Mesendoderm (in vitro differentiated cells): ENCODE measurements around the gene CMTM8.

Experiments
- DNase-seq: peaks from one replicate; pipeline ENCODE4 v3.0.0; 2013
- H2AK5ac ChIP-seq: 2 replicates; pipeline ENCODE4 v1.6.1; 2013; ENCODE audit warnings: low read length, inconsistent platforms
- H2BK120ac ChIP-seq: 2 replicates; pipeline ENCODE4 v1.6.1; 2013; ENCODE audit warnings: low read depth, mild to moderate bottlenecking, low read length, moderate library complexity, mixed read lengths
- H2BK15ac ChIP-seq: replicated peaks from 2 replicates; pipeline ENCODE4 v1.6.1; 2013; ENCODE audit warnings: low read depth, mild to moderate bottlenecking, moderate library complexity
- H2BK5ac ChIP-seq: 2 replicates; pipeline ENCODE4 v1.6.1; 2013; ENCODE audit warnings: low read length, inconsistent platforms
- H3K18ac ChIP-seq: 2 replicates; pipeline ENCODE4 v1.6.1; 2013; ENCODE audit warnings: mild to moderate bottlenecking, low read length, mixed read lengths
- H3K23ac ChIP-seq: one replicate; pipeline ENCODE4 v1.6.1; 2013; ENCODE audit warnings: low read length
- H3K27ac ChIP-seq: 2 replicates; pipeline ENCODE4 v1.5.1; 2013; ENCODE audit warnings: low read depth, mild to moderate bottlenecking, inconsistent platforms, low read length, moderate library complexity
- H3K27me3 ChIP-seq: 2 replicates; pipeline ENCODE4 v1.6.1; 2013; ENCODE audit warnings: low read length, control low read depth, mild to moderate bottlenecking, inconsistent platforms; ENCODE audit not compliant: insufficient read depth, poor library complexity
- H3K36me3 ChIP-seq: 2 replicates; pipeline ENCODE4 v1.6.1; 2013; ENCODE audit warnings: low read length, inconsistent platforms; ENCODE audit not compliant: control insufficient read depth, insufficient read depth
- H3K4ac ChIP-seq: one replicate; pipeline ENCODE4 v1.6.1; 2013; ENCODE audit warnings: low read depth, mild to moderate bottlenecking, low read length, moderate library complexity
- H3K4me1 ChIP-seq: 2 replicates; pipeline ENCODE4 v1.6.1; 2013; ENCODE audit warnings: low read depth, low read length, inconsistent platforms; ENCODE audit not compliant: control insufficient read depth
- H3K4me2 ChIP-seq: 2 replicates; pipeline ENCODE4 v1.6.1; 2013; ENCODE audit warnings: low read length
- H3K4me3 ChIP-seq: 2 replicates; pipeline ENCODE4 v1.5.1; 2013; ENCODE audit warnings: mild to moderate bottlenecking, low read length
- H3K56ac ChIP-seq: one replicate; pipeline ENCODE4 v1.6.1; 2013; ENCODE audit warnings: low read length
- H3K79me1 ChIP-seq: 2 replicates; pipeline ENCODE4 v1.6.1; 2013; ENCODE audit warnings: low read length, inconsistent platforms
- H3K79me2 ChIP-seq: 2 replicates; pipeline ENCODE4 v1.6.1; 2013; ENCODE audit warnings: mild to moderate bottlenecking, low read length; ENCODE audit not compliant: control insufficient read depth, insufficient read depth
- H3K9ac ChIP-seq: 2 replicates; pipeline ENCODE4 v1.6.1; 2013; ENCODE audit warnings: low read length, inconsistent platforms
- H4K5ac ChIP-seq: one replicate; pipeline ENCODE4 v1.6.1; 2013; ENCODE audit warnings: low read length
- H4K8ac ChIP-seq: one replicate; pipeline ENCODE4 v1.6.1; 2013; ENCODE audit warnings: low read depth, mild to moderate bottlenecking, control low read depth, low read length, moderate library complexity
- WGBS: extraction: QIAGEN DNeasy Blood & Tissue Kit; methylation state at CpG from one replicate; pipeline ENCODE4 v1.1.7; 2013; ENCODE audit warnings: low lambda C conversion rate, missing lambda C conversion rate; ENCODE audit not compliant: insufficient coverage; ENCODE audit errors: extremely low coverage; 5-methylcytosine and 5-hydroxymethylcytosine counted together

Gene CMTM8

DNA sequence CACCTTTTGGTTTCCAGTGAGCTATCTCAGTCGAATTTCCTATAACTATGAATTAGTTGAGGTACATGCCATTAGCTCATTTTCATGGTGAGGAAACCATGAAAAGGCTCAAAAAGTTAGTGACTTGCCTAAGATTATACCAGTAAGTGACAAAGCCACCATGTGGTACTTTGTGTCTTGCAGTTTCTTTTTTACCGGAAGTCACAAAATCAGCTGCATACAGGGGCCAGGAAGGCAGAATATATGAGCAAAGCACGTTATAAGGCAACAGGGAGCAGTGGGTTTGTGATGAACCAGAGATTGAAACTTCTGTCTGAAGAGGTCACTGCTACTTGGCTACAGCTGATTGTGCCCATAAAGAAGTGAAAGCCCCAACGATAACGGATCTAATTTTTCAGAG, 50.3 kb downstream of the CMTM8 start:
- no peak for DNase-seq
- H4K8ac ChIP-seq, result no peak overlapping the region
- H4K5ac ChIP-seq, result no peak overlapping the region
- H2AK5ac ChIP-seq, result no peak overlapping the region
- H3K4me1 ChIP-seq, result no peaks in the 10 kb centered on the region
- no peak overlapping the region for H3K18ac ChIP-seq
- no peak overlapping the region for H3K23ac ChIP-seq
- H3K9ac ChIP-seq, result no peak overlapping the region
- WGBS, result no CpG with 5 or more reads among the region's 5 CpGs
- no peak overlapping the region for H3K27ac ChIP-seq
- H2BK120ac ChIP-seq, result no peak overlapping the region
- no peaks in the 10 kb centered on the region for H3K79me2 ChIP-seq
- no peaks in the 10 kb centered on the region for H3K36me3 ChIP-seq
- no peaks in the 10 kb centered on the region for H3K79me1 ChIP-seq
- no peak overlapping the region for H3K4ac ChIP-seq
- no peak overlapping the region for H2BK15ac ChIP-seq
- no peak overlapping the region for H3K4me3 ChIP-seq
- H3K56ac ChIP-seq, result no peak overlapping the region
- no peak overlapping the region for H2BK5ac ChIP-seq
- H3K4me2 ChIP-seq, result no peak overlapping the region
- H3K27me3 ChIP-seq, result no peaks in the 10 kb centered on the region

DNA sequence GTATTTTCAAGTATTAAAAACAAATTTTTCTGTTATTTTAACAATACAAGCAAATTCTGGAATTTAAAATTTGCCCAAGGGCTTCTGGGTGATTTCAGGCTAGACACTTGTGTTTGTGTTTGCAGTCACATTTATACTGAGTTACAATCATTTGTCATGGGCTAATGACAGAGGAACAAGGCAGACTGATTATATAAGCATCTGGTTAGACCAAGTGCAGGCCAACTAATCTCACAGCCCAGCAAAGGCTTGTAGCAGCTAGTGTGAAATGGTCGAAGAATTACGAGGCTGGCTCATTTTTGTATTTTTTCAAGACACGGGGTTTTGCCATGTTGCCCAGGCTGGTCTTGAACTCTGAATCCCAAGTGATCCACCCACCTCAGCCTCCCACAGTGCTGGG, 52.1 kb downstream of the CMTM8 start:
- H2BK5ac ChIP-seq, result no peak overlapping the region
- no peak for DNase-seq
- H3K4me1 ChIP-seq, result no peaks in the 10 kb centered on the region
- no peak overlapping the region for H3K18ac ChIP-seq
- H3K27me3 ChIP-seq, result no peaks in the 10 kb centered on the region
- H2BK15ac ChIP-seq, result no peak overlapping the region
- H3K9ac ChIP-seq, result no peak overlapping the region
- H3K4ac ChIP-seq, result no peak overlapping the region
- H3K27ac ChIP-seq, result no peak overlapping the region
- no peaks in the 10 kb centered on the region for H3K79me2 ChIP-seq
- H2AK5ac ChIP-seq, result no peak overlapping the region
- no peak overlapping the region for H4K8ac ChIP-seq
- H3K4me2 ChIP-seq, result no peak overlapping the region
- H3K23ac ChIP-seq, result no peak overlapping the region
- no peak overlapping the region for H3K56ac ChIP-seq
- WGBS, result no CpG with 5 or more reads among the region's 3 CpGs
- H3K36me3 ChIP-seq, result no peaks in the 10 kb centered on the region
- no peak overlapping the region for H2BK120ac ChIP-seq
- H3K79me1 ChIP-seq, result no peaks in the 10 kb centered on the region
- no peak overlapping the region for H4K5ac ChIP-seq
- no peak overlapping the region for H3K4me3 ChIP-seq

DNA sequence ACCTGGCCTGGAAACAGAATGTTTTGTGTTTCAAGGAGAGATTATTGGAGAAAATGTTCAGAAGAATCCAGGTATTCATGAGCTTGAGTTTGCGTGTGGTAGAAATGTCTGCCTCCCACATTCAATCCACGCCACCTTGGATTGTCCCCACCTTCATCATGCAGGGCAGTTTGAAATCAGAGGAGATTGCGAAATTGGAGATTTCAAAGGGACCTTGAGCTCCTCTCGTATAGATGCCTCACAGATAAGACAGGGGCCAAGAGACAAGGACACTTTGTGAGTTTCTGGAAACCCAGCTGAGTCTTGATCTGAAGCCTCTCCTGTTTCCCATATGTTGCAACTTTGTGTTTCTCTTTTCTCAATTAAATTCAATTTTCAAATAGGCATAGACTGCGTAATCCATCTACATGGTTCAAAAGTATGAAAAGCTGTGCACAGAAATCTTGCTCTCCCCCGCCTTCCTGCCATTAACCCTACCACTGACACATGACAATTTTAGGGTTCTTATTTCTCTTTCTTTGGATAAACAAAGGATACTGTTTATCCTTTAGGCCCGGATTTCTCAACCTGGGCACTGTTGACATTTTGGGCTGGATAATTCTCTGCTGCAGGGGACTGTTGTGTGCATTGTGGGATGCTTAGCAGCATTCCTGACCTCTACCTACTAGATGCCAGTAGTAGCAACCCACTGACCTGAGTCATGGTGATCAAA, 53.8 kb downstream of the CMTM8 start:
- no peak overlapping the region for H3K4me2 ChIP-seq
- H3K4ac ChIP-seq, result no peak overlapping the region
- H4K8ac ChIP-seq, result no peak overlapping the region
- no peak overlapping the region for H2BK5ac ChIP-seq
- no peak overlapping the region for H3K23ac ChIP-seq
- no peaks in the 10 kb centered on the region for H3K27me3 ChIP-seq
- no peak overlapping the region for H3K27ac ChIP-seq
- no peaks in the 10 kb centered on the region for H3K79me2 ChIP-seq
- no peak overlapping the region for H3K56ac ChIP-seq
- no peaks in the 10 kb centered on the region for H3K36me3 ChIP-seq
- H3K4me3 ChIP-seq, result no peak overlapping the region
- H2BK120ac ChIP-seq, result no peak overlapping the region
- H2BK15ac ChIP-seq, result no peak overlapping the region
- no peaks in the 10 kb centered on the region for H3K4me1 ChIP-seq
- H3K79me1 ChIP-seq, result no peaks in the 10 kb centered on the region
- no peak overlapping the region for H4K5ac ChIP-seq
- WGBS, result no CpG with 5 or more reads among the region's 7 CpGs
- DNase-seq, result no peak
- no peak overlapping the region for H3K9ac ChIP-seq
- H3K18ac ChIP-seq, result no peak overlapping the region
- H2AK5ac ChIP-seq, result no peak overlapping the region

DNA sequence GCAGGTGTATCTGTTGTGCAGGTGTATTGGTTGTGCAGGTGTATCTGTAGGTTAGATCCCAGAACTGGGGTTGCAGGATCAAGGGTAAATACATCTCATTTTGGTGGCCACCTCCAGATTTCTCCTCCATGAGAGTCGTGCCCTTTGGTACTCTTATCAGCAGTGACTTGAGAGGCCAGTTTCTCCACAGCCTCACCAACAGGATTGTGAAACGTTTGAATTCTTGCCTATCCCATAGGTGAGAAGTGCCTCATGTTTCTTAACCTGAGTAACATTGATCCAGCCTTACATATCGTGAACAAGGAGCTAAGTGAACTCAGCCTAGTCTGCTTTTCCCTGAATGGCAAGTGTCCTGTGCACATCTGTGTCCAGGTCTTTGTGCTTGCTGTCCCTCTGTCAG, 55.4 kb downstream of the CMTM8 start:
- WGBS, result no CpG with 5 or more reads among the region's 3 CpGs
- no peak overlapping the region for H4K5ac ChIP-seq
- no peak overlapping the region for H2AK5ac ChIP-seq
- H2BK5ac ChIP-seq, result no peak overlapping the region
- no peak overlapping the region for H3K56ac ChIP-seq
- H3K27ac ChIP-seq, result no peak overlapping the region
- H3K79me1 ChIP-seq, result no peaks in the 10 kb centered on the region
- no peaks in the 10 kb centered on the region for H3K79me2 ChIP-seq
- no peak overlapping the region for H3K9ac ChIP-seq
- H3K27me3 ChIP-seq, result no peaks in the 10 kb centered on the region
- no peak overlapping the region for H3K18ac ChIP-seq
- H3K36me3 ChIP-seq, result no peaks in the 10 kb centered on the region
- H3K4me1 ChIP-seq, result no peaks in the 10 kb centered on the region
- no peak overlapping the region for H3K23ac ChIP-seq
- no peak overlapping the region for H2BK15ac ChIP-seq
- H3K4me2 ChIP-seq, result no peak overlapping the region
- no peak overlapping the region for H3K4me3 ChIP-seq
- no peak overlapping the region for H4K8ac ChIP-seq
- no peak for DNase-seq
- H2BK120ac ChIP-seq, result no peak overlapping the region
- H3K4ac ChIP-seq, result no peak overlapping the region

DNA sequence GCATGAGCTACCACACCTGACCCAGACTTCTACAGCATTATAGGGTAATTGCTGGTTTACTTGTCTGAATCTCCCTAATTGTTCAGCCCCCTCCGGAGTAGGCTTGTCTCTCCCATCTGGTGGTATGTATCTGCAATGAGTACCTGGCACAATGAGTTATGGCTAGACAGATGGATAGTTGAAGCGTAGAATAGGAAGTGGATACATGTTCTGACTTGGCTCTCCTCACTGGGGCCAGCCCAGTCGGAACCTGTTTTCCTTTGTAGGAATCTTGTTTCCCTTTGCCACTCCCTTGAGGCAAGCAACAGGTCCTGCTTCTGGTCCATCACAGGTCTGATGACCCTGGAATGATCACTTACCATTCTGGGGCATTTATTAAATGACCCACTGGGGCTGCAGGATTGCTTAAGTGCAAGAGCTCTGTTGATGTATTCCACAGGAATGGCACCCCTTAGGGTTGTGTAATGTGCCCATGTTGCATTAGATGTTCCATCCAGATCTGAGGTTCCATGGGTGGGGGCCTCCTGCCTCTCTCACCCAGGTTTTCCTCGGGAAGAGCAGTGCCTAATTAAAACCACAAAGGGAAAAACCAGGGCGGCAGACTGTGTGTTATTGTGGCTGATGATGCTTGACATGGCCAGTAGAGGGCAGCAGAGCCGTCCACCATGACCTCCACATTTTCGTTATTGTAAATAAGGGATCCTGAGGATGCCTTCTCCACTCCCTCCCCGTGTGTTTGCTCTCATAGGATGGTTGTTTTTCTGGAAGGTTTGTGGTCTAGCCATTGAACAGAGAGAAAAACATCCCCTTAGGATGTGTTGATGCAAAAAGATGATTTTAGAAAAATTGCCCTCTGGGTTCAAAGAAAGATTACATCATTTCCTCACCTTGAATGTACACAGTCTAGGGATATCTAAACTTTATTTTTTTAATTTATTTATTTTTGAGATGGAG, 58.0 kb downstream of the CMTM8 start:
- Histone ChIP-seq H4K8ac (no peak overlapping the region), H2BK5ac (no peak overlapping the region), H3K79me2 (no peaks in the 10 kb centered on the region), H3K23ac (no peak overlapping the region), H3K4me2 (no peak overlapping the region), H3K9ac (no peak overlapping the region), H3K4me1 (no peaks in the 10 kb centered on the region), H3K27ac (no peak overlapping the region), H3K27me3 (no peaks in the 10 kb centered on the region), H4K5ac (no peak overlapping the region), H2BK15ac (no peak overlapping the region), H3K4ac (no peak overlapping the region), H3K4me3 (no peak overlapping the region), H3K36me3 (no peaks in the 10 kb centered on the region), H2BK120ac (no peak overlapping the region), H3K79me1 (no peaks in the 10 kb centered on the region), H3K56ac (no peak overlapping the region), H2AK5ac (no peak overlapping the region), H3K18ac (no peak overlapping the region)
- WGBS, result no CpG with 5 or more reads among the region's 8 CpGs
- peak; percentile 78 for DNase-seq
